ENCODE data around the gene NKD2. TPM values are rescaled to one million over a fixed set of nuclear protein-coding genes. Genes with fewer than 3 reads are reported as not detected.

Gene NKD2
- polyA plus RNA-seq, 1 of the 3 experiments (the other 2 are of a cell fraction): not detected

DNA sequence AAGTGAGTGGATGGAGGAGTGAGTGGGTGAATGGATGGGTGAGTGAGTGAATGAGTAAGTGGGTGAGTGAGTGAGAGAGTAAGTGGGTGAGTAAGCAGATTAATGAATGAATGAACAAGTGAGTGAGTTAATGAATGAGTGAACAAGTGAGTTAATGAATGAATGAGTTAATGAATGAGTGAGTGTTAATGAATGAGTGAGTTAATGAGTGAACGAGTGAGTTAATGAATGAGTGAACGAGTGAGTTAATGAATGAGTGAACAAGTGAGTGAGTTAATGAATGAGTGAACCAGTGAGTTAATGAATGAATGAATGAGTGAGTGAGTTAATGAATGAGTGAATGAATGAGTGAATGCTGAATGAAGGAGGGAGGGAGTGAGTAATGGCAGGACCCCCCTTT is 26.4 kb downstream of the NKD2 start (continued):
- TF ChIP-seq FOXJ3 (CRISPR knock-in tag; IDR thresholded peaks at IDR 0.05) (no peak), SIN3A (IDR thresholded peaks at IDR 0.05; ENCODE audit: borderline replicate concordance, low read depth, low read length) (no peak)

DNA sequence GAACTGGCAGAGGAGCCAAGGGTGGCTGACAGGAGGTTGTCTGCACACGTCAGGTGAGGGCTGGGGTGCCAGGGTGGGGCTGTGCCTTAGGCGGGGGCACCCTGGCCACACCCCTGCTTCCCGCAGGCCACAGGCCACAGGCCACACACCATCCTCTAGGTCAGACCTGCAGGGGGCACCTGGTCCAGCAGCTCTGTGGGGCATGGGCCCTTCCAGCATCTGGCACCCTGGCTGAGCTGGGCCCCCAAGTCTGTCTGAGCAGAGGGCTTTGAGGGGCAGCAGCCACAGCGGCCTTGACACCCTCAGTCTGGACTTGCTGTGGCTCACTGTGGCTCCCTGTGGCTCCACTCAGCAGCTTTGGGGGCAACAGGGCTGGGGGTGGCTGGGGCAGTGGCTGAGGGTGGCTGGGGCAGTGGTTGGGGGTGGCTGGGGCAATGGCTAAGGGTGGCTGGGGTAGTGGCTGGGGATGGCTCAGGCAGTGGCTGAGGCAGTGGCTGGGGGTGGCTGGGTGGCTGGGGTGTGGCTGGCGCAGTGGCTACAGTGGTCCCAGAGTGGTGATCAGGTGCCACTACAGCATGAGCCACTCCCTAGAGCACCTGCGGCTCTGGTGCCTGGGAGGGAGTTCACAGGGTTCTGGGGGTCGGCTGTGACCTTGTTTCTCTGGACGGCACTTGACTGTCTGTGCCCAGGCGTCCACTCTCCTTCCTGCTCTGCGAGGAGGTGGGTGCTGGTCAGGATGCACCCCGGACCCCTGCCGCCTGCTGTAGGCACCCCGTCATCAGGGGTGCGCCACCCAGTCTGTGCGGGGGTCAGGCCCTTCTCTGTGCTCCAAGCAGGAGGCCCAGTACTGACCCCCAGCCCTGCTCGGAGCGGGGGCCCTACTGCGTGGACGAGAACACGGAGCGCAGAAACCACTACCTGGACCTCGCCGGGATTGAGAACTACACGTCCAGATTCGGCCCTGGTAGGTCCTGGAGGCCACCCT is 27.1 kb downstream of the NKD2 start:
- no peak overlapping the region for H3K9ac ChIP-seq

DNA sequence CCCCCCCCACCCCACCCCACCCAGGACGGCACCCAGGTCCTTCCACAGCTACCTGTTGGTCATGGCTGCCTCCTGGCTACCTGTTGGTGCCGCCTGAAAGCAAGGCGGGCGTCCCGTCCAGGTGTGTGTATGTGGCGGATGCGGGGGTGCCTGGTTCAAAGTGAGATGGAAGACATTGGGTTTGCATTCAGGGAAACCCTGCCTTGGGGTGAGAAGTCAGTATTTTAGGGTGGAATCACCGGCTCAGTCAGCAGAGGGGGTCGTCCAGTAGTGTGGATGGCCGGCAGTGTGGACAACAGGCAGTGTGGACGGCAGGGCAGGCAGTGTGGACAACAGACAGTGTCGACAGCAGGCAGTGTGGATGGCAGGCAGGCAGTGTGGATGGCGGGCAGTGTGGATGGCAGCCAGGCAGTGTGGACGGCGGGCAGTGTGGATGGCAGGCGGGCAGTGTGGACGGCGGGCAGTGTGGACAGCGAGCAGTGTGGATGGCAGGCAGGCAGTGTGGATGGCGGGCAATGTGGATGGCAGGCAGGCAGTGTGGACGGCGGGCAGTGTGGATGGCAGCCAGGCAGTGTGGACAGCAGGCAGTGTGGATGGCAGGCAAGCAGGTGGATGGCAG is 28.0 kb downstream of the NKD2 start:
- no peak overlapping the region for H3K27ac ChIP-seq (ENCODE audit: low read depth in 2 of 2, low read length in 1 of 2)
- 80% methylated on average over 18 of the region's 22 CpGs for WGBS (ENCODE audit: low lambda C conversion rate)
- no peak overlapping the region for H3K4me3 ChIP-seq (ENCODE audit: low read depth in 2 of 2, low read length in 1 of 2)
- ChIA-PET POLR2A (no interaction called here), CTCF (no interaction called here)
- no peaks in the 10 kb centered on the region for H3K9me2 ChIP-seq
- no peaks in the 10 kb centered on the region for H4K20me1 ChIP-seq (ENCODE audit: insufficient read depth)
- no peaks in the 10 kb centered on the region for H3K36me3 ChIP-seq (replicated peaks in 1 of 2; ENCODE audit: control insufficient read depth in 1 of 2, insufficient read depth in 2 of 2, low read length in 1 of 2)
- no peak overlapping the region for H3K4me2 ChIP-seq
- H3K9ac ChIP-seq: no peak overlapping the region
- TF ChIP-seq, protein P1, sequence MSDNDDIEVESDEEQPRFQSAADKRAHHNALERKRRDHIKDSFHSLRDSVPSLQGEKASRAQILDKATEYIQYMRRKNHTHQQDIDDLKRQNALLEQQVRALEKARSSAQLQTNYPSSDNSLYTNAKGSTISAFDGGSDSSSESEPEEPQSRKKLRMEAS (IDR thresholded peaks at IDR 0.05; ENCODE audit: low read depth): no peak
- no peak for TF ChIP-seq MEF2A (IDR thresholded peaks at IDR 0.05; ENCODE audit: borderline replicate concordance, low read depth)
- TF ChIP-seq NFIC (IDR thresholded peaks at IDR 0.05; ENCODE audit: borderline replicate concordance): no peak
- TF ChIP-seq, protein P2, sequence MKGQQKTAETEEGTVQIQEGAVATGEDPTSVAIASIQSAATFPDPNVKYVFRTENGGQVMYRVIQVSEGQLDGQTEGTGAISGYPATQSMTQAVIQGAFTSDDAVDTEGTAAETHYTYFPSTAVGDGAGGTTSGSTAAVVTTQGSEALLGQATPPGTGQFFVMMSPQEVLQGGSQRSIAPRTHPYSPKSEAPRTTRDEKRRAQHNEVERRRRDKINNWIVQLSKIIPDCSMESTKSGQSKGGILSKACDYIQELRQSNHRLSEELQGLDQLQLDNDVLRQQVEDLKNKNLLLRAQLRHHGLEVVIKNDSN (IDR thresholded peaks at IDR 0.05; ENCODE audit: borderline replicate concordance, low read depth): no peak
- no peak for TF ChIP-seq FOSL2 (IDR thresholded peaks at IDR 0.05; ENCODE audit: borderline replicate concordance, low read depth)
- no peak for TF ChIP-seq CHD2 (IDR thresholded peaks at IDR 0.05; ENCODE audit: low read length, partially characterized antibody)
- TF ChIP-seq, protein P3, sequence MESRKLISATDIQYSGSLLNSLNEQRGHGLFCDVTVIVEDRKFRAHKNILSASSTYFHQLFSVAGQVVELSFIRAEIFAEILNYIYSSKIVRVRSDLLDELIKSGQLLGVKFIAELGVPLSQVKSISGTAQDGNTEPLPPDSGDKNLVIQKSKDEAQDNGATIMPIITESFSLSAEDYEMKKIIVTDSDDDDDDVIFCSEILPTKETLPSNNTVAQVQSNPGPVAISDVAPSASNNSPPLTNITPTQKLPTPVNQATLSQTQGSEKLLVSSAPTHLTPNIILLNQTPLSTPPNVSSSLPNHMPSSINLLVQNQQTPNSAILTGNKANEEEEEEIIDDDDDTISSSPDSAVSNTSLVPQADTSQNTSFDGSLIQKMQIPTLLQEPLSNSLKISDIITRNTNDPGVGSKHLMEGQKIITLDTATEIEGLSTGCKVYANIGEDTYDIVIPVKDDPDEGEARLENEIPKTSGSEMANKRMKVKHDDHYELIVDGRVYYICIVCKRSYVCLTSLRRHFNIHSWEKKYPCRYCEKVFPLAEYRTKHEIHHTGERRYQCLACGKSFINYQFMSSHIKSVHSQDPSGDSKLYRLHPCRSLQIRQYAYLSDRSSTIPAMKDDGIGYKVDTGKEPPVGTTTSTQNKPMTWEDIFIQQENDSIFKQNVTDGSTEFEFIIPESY (IDR thresholded peaks at IDR 0.05; ENCODE audit: borderline replicate concordance, low read depth): no peak
- no peak overlapping the region for H2AFZ ChIP-seq (ENCODE audit: low read depth)
- DNase-seq: peak; percentile 17
- H3K9me3 ChIP-seq: no peaks in the 10 kb centered on the region
- H3K27me3 ChIP-seq (ENCODE audit: insufficient read depth): no peaks in the 10 kb centered on the region
- H3K4me1 ChIP-seq (ENCODE audit: control insufficient read depth in 1 of 2, insufficient read depth in 2 of 2, low read depth in 1 of 2, low read length in 1 of 2): no peaks in the 10 kb centered on the region
- H3K79me2 ChIP-seq (ENCODE audit: insufficient read depth): no peaks in the 10 kb centered on the region
- H3F3A ChIP-seq (replicated peaks; ENCODE audit: insufficient read depth): no peaks in the 10 kb centered on the region

More for the DNA sequence above, 27.1 kb downstream of the NKD2 start:
- 40% methylated on average over 1 of the region's 25 CpGs for WGBS (ENCODE audit: low lambda C conversion rate)
- Histone ChIP-seq H3K36me3 (replicated peaks in 1 of 2; ENCODE audit: control insufficient read depth in 1 of 2, insufficient read depth in 2 of 2, low read length in 1 of 2) (no peaks in the 10 kb centered on the region), H3K4me2 (no peak overlapping the region), H3K9me2 (no peaks in the 10 kb centered on the region), H4K20me1 (ENCODE audit: insufficient read depth) (no peaks in the 10 kb centered on the region), H3K27me3 (ENCODE audit: insufficient read depth) (no peaks in the 10 kb centered on the region), H3K27ac (ENCODE audit: low read depth in 2 of 2, low read length in 1 of 2) (no peak overlapping the region), H3F3A (replicated peaks; ENCODE audit: insufficient read depth) (no peaks in the 10 kb centered on the region), H2AFZ (ENCODE audit: low read depth) (no peak overlapping the region), H3K79me2 (ENCODE audit: insufficient read depth) (no peaks in the 10 kb centered on the region), H3K9me3 (no peaks in the 10 kb centered on the region), H3K4me3 (ENCODE audit: low read depth in 2 of 2, low read length in 1 of 2) (no peak overlapping the region), H3K4me1 (ENCODE audit: control insufficient read depth in 1 of 2, insufficient read depth in 2 of 2, low read depth in 1 of 2, low read length in 1 of 2) (no peaks in the 10 kb centered on the region; a peak in 1 of 4 replicates)
- TF ChIP-seq RCOR1 (IDR thresholded peaks at IDR 0.05; ENCODE audit: low read length) (no peak), TAF1 (IDR thresholded peaks at IDR 0.05; ENCODE audit: borderline replicate concordance, low read depth, low read length) (no peak), EP300 (IDR thresholded peaks at IDR 0.05; ENCODE audit: borderline replicate concordance in 1 of 2, low read depth in 1 of 2, low read length in 1 of 2) (no peak), MEF2A (IDR thresholded peaks at IDR 0.05; ENCODE audit: borderline replicate concordance, low read depth) (no peak), FOXJ3 (CRISPR knock-in tag; IDR thresholded peaks at IDR 0.05) (no peak), FOXM1 (IDR thresholded peaks at IDR 0.05; ENCODE audit: low read depth) (no peak), TEAD4 (IDR thresholded peaks at IDR 0.05; ENCODE audit: borderline replicate concordance, insufficient read depth) (no peak)
- peak; percentile 37 for DNase-seq
- CTCF ChIA-PET: no interaction called here
- POLR2A ChIA-PET: no interaction called here
